IPS-15b (cell line): Measurements from ENCODE around the gene KLHL22.
A peak's percentile ranks its signal among the peaks of the same experiment; 100 is the strongest.

Experiments used
- H3K27me3 ChIP-seq: one replicate; pipeline ENCODE4 v1.6.1; 2013; ENCODE audit warnings: low read length; ENCODE audit not compliant: control insufficient read depth, insufficient read depth
- H3K36me3 ChIP-seq: one replicate; pipeline ENCODE4 v1.6.1; 2013; ENCODE audit warnings: low read length; ENCODE audit not compliant: control insufficient read depth, insufficient read depth
- H3K4me1 ChIP-seq: one replicate; pipeline ENCODE4 v1.6.1; 2013; ENCODE audit warnings: mild to moderate bottlenecking, low read length; ENCODE audit not compliant: control insufficient read depth, insufficient read depth
- H3K4me3 ChIP-seq: one replicate; pipeline ENCODE4 v1.5.1; 2013; ENCODE audit warnings: low read depth, low read length
- H3K9ac ChIP-seq: one replicate; pipeline ENCODE4 v1.6.1; 2013; ENCODE audit warnings: low read depth, mild to moderate bottlenecking, low read length
- H3K9me3 ChIP-seq: one replicate; pipeline ENCODE4 v1.6.1; 2013; ENCODE audit warnings: mild to moderate bottlenecking, low read length; ENCODE audit not compliant: control insufficient read depth, insufficient read depth

Gene KLHL22

GRCh38 chr22:20402960-20403778, 92.4 kb downstream of the KLHL22 start:
- H3K9me3 ChIP-seq = no peaks in the 10 kb centered on the region
- H3K9ac ChIP-seq = no peak overlapping the region
- H3K4me3 ChIP-seq = no peak overlapping the region
- no peaks in the 10 kb centered on the region for H3K4me1 ChIP-seq
- no peaks in the 10 kb centered on the region for H3K27me3 ChIP-seq
- H3K36me3 ChIP-seq = peaks cover 25% of the 10 kb centered on the region

- Histone ChIP-seq H3K9ac (no peak overlapping the region), H3K4me3 (no peak overlapping the region), H3K27me3 (no peaks in the 10 kb centered on the region), H3K9me3 (no peaks in the 10 kb centered on the region), H3K36me3 (peaks cover 20% of the 10 kb centered on the region), H3K4me1 (no peaks in the 10 kb centered on the region)
Measured at GRCh38 chr22:20401376-20402014, 94.1 kb downstream of the KLHL22 start.

GRCh38 chr22:20400606-20401375, 94.8 kb downstream of the KLHL22 start:
- H3K4me1 ChIP-seq = no peaks in the 10 kb centered on the region
- no peak overlapping the region for H3K4me3 ChIP-seq
- peaks cover 13% of the 10 kb centered on the region for H3K36me3 ChIP-seq
- H3K9me3 ChIP-seq = no peaks in the 10 kb centered on the region
- no peak overlapping the region for H3K9ac ChIP-seq
- H3K27me3 ChIP-seq = no peaks in the 10 kb centered on the region

- Histone ChIP-seq H3K36me3 (peaks cover 9% of the 10 kb centered on the region), H3K4me3 (no peak overlapping the region), H3K9ac (no peak overlapping the region), H3K9me3 (no peaks in the 10 kb centered on the region), H3K4me1 (peaks cover 2% of the 10 kb centered on the region), H3K27me3 (no peaks in the 10 kb centered on the region)
Measured at GRCh38 chr22:20399866-20400605, 95.6 kb downstream of the KLHL22 start.

GRCh38 chr22:20398420-20398819, 97.2 kb downstream of the KLHL22 start:
- Histone ChIP-seq H3K9me3 (no peaks in the 10 kb centered on the region), H3K9ac (no peak overlapping the region), H3K4me3 (no peak overlapping the region), H3K4me1 (peaks cover 3% of the 10 kb centered on the region), H3K36me3 (peaks cover 9% of the 10 kb centered on the region), H3K27me3 (no peaks in the 10 kb centered on the region)

- Histone ChIP-seq H3K9me3 (no peaks in the 10 kb centered on the region), H3K36me3 (peaks cover 9% of the 10 kb centered on the region), H3K27me3 (peaks cover 4% of the 10 kb centered on the region), H3K9ac (no peak overlapping the region), H3K4me3 (no peak overlapping the region), H3K4me1 (peaks cover 3% of the 10 kb centered on the region)
Measured at GRCh38 chr22:20397498-20397897, 98.1 kb downstream of the KLHL22 start.

GRCh38 chr22:20396639-20397038, 99.0 kb downstream of the KLHL22 start:
- Histone ChIP-seq H3K4me3 (no peak overlapping the region), H3K36me3 (peaks cover 6% of the 10 kb centered on the region), H3K4me1 (peaks cover 3% of the 10 kb centered on the region), H3K9ac (no peak overlapping the region), H3K9me3 (no peaks in the 10 kb centered on the region), H3K27me3 (peaks cover 4% of the 10 kb centered on the region)

- Histone ChIP-seq H3K4me1 (peaks cover 3% of the 10 kb centered on the region), H3K4me3 (no peak overlapping the region), H3K36me3 (peaks cover 3% of the 10 kb centered on the region), H3K9ac (no peak overlapping the region), H3K27me3 (peaks cover 4% of the 10 kb centered on the region), H3K9me3 (no peaks in the 10 kb centered on the region)
Measured at GRCh38 chr22:20395907-20396287, 99.7 kb downstream of the KLHL22 start.

GRCh38 chr22:20395181-20395906, 100.3 kb downstream of the KLHL22 start:
- H3K4me3 ChIP-seq = peak overlapping the region; percentile 89

GRCh38 chr22:20393705-20394476, 101.7 kb downstream of the KLHL22 start, which contains the start of gene ZNF74:
TSS of gene ZNF74 (plus strand) at chr22:20394151. CDS start at chr22:20394629, 478 bp downstream.
- H3K4me3 ChIP-seq = peak within 1 kb of the TSS; percentile 89
- peaks cover 3% of the 10 kb centered on the region for H3K4me1 ChIP-seq
- no peaks in the 10 kb centered on the region for H3K9me3 ChIP-seq
- H3K9ac ChIP-seq = peak within 1 kb of the TSS; percentile 81
- no peaks in the 10 kb centered on the region for H3K36me3 ChIP-seq
- H3K27me3 ChIP-seq = peaks cover 4% of the 10 kb centered on the region

More at GRCh38 chr22:20395181-20395906, 100.3 kb downstream of the KLHL22 start:
- Histone ChIP-seq H3K36me3 (no peaks in the 10 kb centered on the region), H3K9me3 (no peaks in the 10 kb centered on the region), H3K4me1 (peaks cover 3% of the 10 kb centered on the region), H3K9ac (no peak overlapping the region), H3K27me3 (peaks cover 4% of the 10 kb centered on the region)
